H9 (cell line): ENCODE data around the gene LSM4. TPM values are rescaled to one million over a fixed set of nuclear protein-coding genes. Genes with fewer than 3 reads are reported as not detected.

Experiments used
- DNase-seq: peaks from one replicate; pipeline ENCODE4 v3.0.0-alpha.2; 2017
- H2AFZ ChIP-seq: one replicate; pipeline ENCODE4 v1.6.1; 2013; ENCODE audit warnings: mild to moderate bottlenecking, low read length, control low read depth, moderate library complexity
- H2AK5ac ChIP-seq: 2 replicates; pipeline ENCODE4 v1.6.1; 2013; ENCODE audit warnings: low read length, control low read depth, mixed read lengths; ENCODE audit not compliant: insufficient read length
- H2BK120ac ChIP-seq: one replicate; pipeline ENCODE4 v1.6.1; 2013; ENCODE audit warnings: low read depth, mild to moderate bottlenecking, low read length, control low read depth, inconsistent platforms; ENCODE audit not compliant: poor library complexity, severe bottlenecking
- H2BK12ac ChIP-seq: 2 replicates; pipeline ENCODE4 v1.6.1; 2013; ENCODE audit warnings: low read length, control low read depth, mixed read lengths, low read depth; ENCODE audit not compliant: insufficient read length
- H2BK15ac ChIP-seq: 2 replicates; pipeline ENCODE4 v1.6.1; 2013; ENCODE audit warnings: low read depth, low read length, control low read depth
- H2BK20ac ChIP-seq: one replicate; pipeline ENCODE4 v1.6.1; 2013; ENCODE audit warnings: low read depth, mild to moderate bottlenecking, low read length, control low read depth, inconsistent platforms; ENCODE audit not compliant: poor library complexity, severe bottlenecking
- H2BK5ac ChIP-seq: 2 replicates; pipeline ENCODE4 v1.6.1; 2013; ENCODE audit warnings: low read length, control low read depth, mixed read lengths; ENCODE audit not compliant: insufficient read length
- H3K14ac ChIP-seq: 2 replicates; pipeline ENCODE4 v1.6.1; 2013; ENCODE audit warnings: low read length, control low read depth; ENCODE audit not compliant: insufficient read depth
- H3K18ac ChIP-seq: 2 replicates; pipeline ENCODE4 v1.6.1; 2013; ENCODE audit warnings: low read depth, mild to moderate bottlenecking, mixed read lengths, low read length, control low read depth; ENCODE audit not compliant: insufficient read length
- H3K23ac ChIP-seq: 2 replicates; pipeline ENCODE4 v1.6.1; 2013; ENCODE audit warnings: low read length, control low read depth, mixed read lengths, low read depth; ENCODE audit not compliant: insufficient read length
- H3K23me2 ChIP-seq: 2 replicates; pipeline ENCODE4 v1.6.1; 2013; ENCODE audit warnings: low read depth, mild to moderate bottlenecking, mixed read lengths, low read length, control low read depth; ENCODE audit not compliant: insufficient read length, poor library complexity, severe bottlenecking
- H3K27ac ChIP-seq: 2 replicates; pipeline ENCODE4 v1.5.1; 2013; ENCODE audit warnings: low read length, control low read depth, mixed read lengths, low read depth; ENCODE audit not compliant: insufficient read length
- H3K27me3 ChIP-seq: 2 replicates; pipeline ENCODE4 v1.6.1; 2013; ENCODE audit warnings: low read length, control low read depth, inconsistent platforms; ENCODE audit not compliant: insufficient read depth
- H3K4ac ChIP-seq: 2 replicates; pipeline ENCODE4 v1.6.1; 2013; ENCODE audit warnings: low read depth, mild to moderate bottlenecking, control low read depth, inconsistent platforms, low read length, moderate library complexity
- H3K4me1 ChIP-seq: 2 replicates; pipeline ENCODE4 v1.6.1; 2013; ENCODE audit warnings: low read length, control low read depth, inconsistent platforms; ENCODE audit not compliant: insufficient read depth
- H3K4me2 ChIP-seq: 2 replicates; pipeline ENCODE4 v1.6.1; 2013; ENCODE audit warnings: low read length, control low read depth, mixed read lengths; ENCODE audit not compliant: insufficient read length, insufficient read depth
- H3K56ac ChIP-seq: 2 replicates; pipeline ENCODE4 v1.6.1; 2013; ENCODE audit warnings: low read depth, mild to moderate bottlenecking, mixed read lengths, low read length, control low read depth; ENCODE audit not compliant: insufficient read length
- H3K79me1 ChIP-seq: 2 replicates; pipeline ENCODE4 v1.6.1; 2013; ENCODE audit warnings: low read depth, mild to moderate bottlenecking, moderate library complexity, low read length, control low read depth, inconsistent platforms; ENCODE audit not compliant: insufficient read depth, poor library complexity, severe bottlenecking
- H3K79me2 ChIP-seq: 2 replicates; pipeline ENCODE4 v1.6.1; 2013; ENCODE audit warnings: low read length, control low read depth, inconsistent platforms; ENCODE audit not compliant: insufficient read depth
- H3K9ac ChIP-seq: 2 replicates; pipeline ENCODE4 v1.6.1; 2013; ENCODE audit warnings: low read length, control low read depth, mixed read lengths; ENCODE audit not compliant: insufficient read length; ENCODE audit errors: extremely low read depth
- H3K9me3 ChIP-seq: one replicate; pipeline ENCODE4 v1.6.1; 2013; ENCODE audit warnings: low read depth, low read length, inconsistent platforms; ENCODE audit not compliant: control insufficient read depth
- H3T11ph ChIP-seq: one replicate; pipeline ENCODE4 v1.6.1; 2013; ENCODE audit warnings: mild to moderate bottlenecking, low read length, control low read depth, inconsistent platforms
- H4K20me1 ChIP-seq: one replicate; pipeline ENCODE4 v1.6.1; 2013; ENCODE audit not compliant: control insufficient read depth, insufficient read length, insufficient read depth
- H4K5ac ChIP-seq: 2 replicates; pipeline ENCODE4 v1.6.1; 2013; ENCODE audit warnings: low read depth, mild to moderate bottlenecking, mixed read lengths, low read length, control low read depth; ENCODE audit not compliant: insufficient read length
- H4K8ac ChIP-seq: replicated peaks from 2 replicates; pipeline ENCODE4 v1.6.1; 2013; ENCODE audit warnings: low read length, control low read depth, mixed read lengths, low read depth; ENCODE audit not compliant: insufficient read length
- H4K91ac ChIP-seq: 2 replicates; pipeline ENCODE4 v1.6.1; 2013; ENCODE audit warnings: low read depth, mild to moderate bottlenecking, moderate library complexity, mixed read lengths, low read length, control low read depth; ENCODE audit not compliant: insufficient read length
- H3K27ac Mint-ChIP-seq, 3 experiments: 2 replicates in 2 of 3; 3 replicates in 1 of 3; pipeline ENCODE4 v1.8.0; 2020 to 2021; ENCODE audit warnings: mixed read lengths in 3 of 3, mild to moderate bottlenecking in 1 of 3, moderate library complexity in 1 of 3
- H3K27me3 Mint-ChIP-seq: 2 replicates; pipeline ENCODE4 v1.8.0; 2021; ENCODE audit warnings: low read depth, mild to moderate bottlenecking, moderate library complexity, mixed read lengths
- H3K36me3 Mint-ChIP-seq, 3 experiments: 2 replicates in 2 of 3; 3 replicates in 1 of 3; pipeline ENCODE4 v1.8.0; 2020 to 2021; ENCODE audit warnings: low read depth in 3 of 3, mixed read lengths in 3 of 3; ENCODE audit not compliant: insufficient read depth in 1 of 3
- H3K4me1 Mint-ChIP-seq, 2 experiments: 2 replicates each; pipeline ENCODE4 v1.8.0; 2020; ENCODE audit warnings: mixed read lengths in 2 of 2
- H3K4me3 Mint-ChIP-seq, 2 experiments: 2 replicates in 1 of 2; 3 replicates in 1 of 2; pipeline ENCODE4 v1.8.0; 2020 to 2021; ENCODE audit warnings: mild to moderate bottlenecking in 2 of 2, mixed read lengths in 2 of 2, moderate library complexity in 1 of 2
- H3K9me3 Mint-ChIP-seq, 2 experiments: 2 replicates in 1 of 2; 3 replicates in 1 of 2; pipeline ENCODE4 v1.8.0; 2020; ENCODE audit warnings: mild to moderate bottlenecking in 2 of 2, mixed read lengths in 2 of 2, moderate library complexity in 1 of 2
- CTCF ChIP-seq: fragments of 200-600 bp; sonication (generic); conservative IDR thresholded peaks from 3 replicates; pipeline ENCODE4 v1.8.0; 2021; ENCODE audit warnings: antibody characterized with exemption, mild to moderate bottlenecking
- WGBS: extraction: QIAGEN DNeasy Blood & Tissue Kit; methylation state at CpG from one replicate; pipeline ENCODE4 v1.1.7; 2013; ENCODE audit warnings: missing lambda C conversion rate, low lambda C conversion rate, mixed read lengths; ENCODE audit not compliant: insufficient read length; ENCODE audit errors: extremely low coverage; 5-methylcytosine and 5-hydroxymethylcytosine counted together
- total RNA-seq: library from RNA; stranded (reverse); gene quantifications from 2 replicates; pipeline ENCODE4 v1.2.1, GENCODE V29; 2021

The LSM4 gene
- total RNA-seq, 1 experiment from 2014 or later: 342 TPM

- WGBS: no CpG with 5 or more reads among the region's 17 CpGs
- Histone ChIP-seq H2AK5ac (no peak overlapping the region), H3K56ac (no peak overlapping the region), H3K4me2 (no peak overlapping the region), H3K23me2 (no peaks in the 10 kb centered on the region), H2BK12ac (no peak overlapping the region), H3K4me1 (0 out of 2 replicates have a peak, but pooled peaks cover 2% of the 10 kb centered on the region), H2AFZ (no peak overlapping the region), H3K79me2 (no peaks in the 10 kb centered on the region), H3K4ac (no peak overlapping the region; the same call in 1 of the 2 replicates), H3K79me1 (no peaks in the 10 kb centered on the region), H3K27ac (no peak overlapping the region), H4K20me1 (no peaks in the 10 kb centered on the region), H3K18ac (no peak overlapping the region), H2BK20ac (no peak overlapping the region), H4K91ac (no peak overlapping the region), H2BK120ac (no peak overlapping the region), H3K9me3 (no peaks in the 10 kb centered on the region), H2BK15ac (no peak overlapping the region), H3K27me3 (no peaks in the 10 kb centered on the region), H3K23ac (no peak overlapping the region), H3K14ac (no peak overlapping the region), H4K5ac (no peak overlapping the region), H4K8ac (no peak overlapping the region), H2BK5ac (no peak overlapping the region), H3K9ac (no peak overlapping the region), H3T11ph (no peak overlapping the region)
- no peaks in the 10 kb centered on the region; a peak in 1 of 5 replicates for H3K9me3 Mint-ChIP-seq
- H3K4me3 Mint-ChIP-seq: no peak overlapping the region
- H3K27me3 Mint-ChIP-seq: no peaks in the 10 kb centered on the region
- no peak for DNase-seq
- no peak for TF ChIP-seq CTCF
- H3K4me1 Mint-ChIP-seq: peaks cover 18 to 24% of the 10 kb centered on the region in 2 experiments
- H3K27ac Mint-ChIP-seq: peak overlapping the region; percentile 31 to 95 (median 92); a peak in 4 of 7 replicates
- peaks cover 6 to 75% (median 6%) of the 10 kb centered on the region in 3 experiments; a peak in 6 of 7 replicates for H3K36me3 Mint-ChIP-seq
Observed at GRCh38 chr19:18362934-18363542, 40.2 kb upstream of the LSM4 start.
